Right lobe of liver (tissue), 6 donors: ENCODE results near the gene CAPN5. TPM values are rescaled to one million over a fixed set of nuclear protein-coding genes. Genes with fewer than 3 reads are reported as not detected.

Experiments used
- ATAC-seq, 4 donors: fragments of 200-7000 bp; cut with Tn5 transposase; one replicate each; pipeline ENCODE4 v1.9.1; 2020; ENCODE audit warnings: mild to moderate bottlenecking in 4 of 4, moderate library complexity in 4 of 4
- DNase-seq, 3 donors: peaks; one replicate each; pipeline ENCODE4 v3.0.0-alpha.2; 2020
- H3K27ac ChIP-seq, 3 donors: fragments of 200-600 bp; one replicate each; pipeline ENCODE4 v1.8.0; 2022
- H3K27me3 ChIP-seq, 2 donors: fragments of 200-600 bp; one replicate each; pipeline ENCODE4 v1.8.0; 2022
- H3K36me3 ChIP-seq, 4 donors: fragments of 200-600 bp; sonication (generic) in 1 of 4; one replicate each; pipeline versions ENCODE4 v1.5.1 to v1.8.0; 2017 to 2022; ENCODE audit warnings: control low read depth in 1 of 4
- H3K4me1 ChIP-seq, 4 donors: fragments of 200-600 bp; sonication (generic) in 1 of 4; one replicate each; pipeline versions ENCODE4 v1.5.1 to v1.8.0; 2017 to 2022; ENCODE audit warnings: control low read depth in 1 of 4
- H3K4me3 ChIP-seq, 3 donors: fragments of 200-600 bp; one replicate each; pipeline ENCODE4 v1.8.0; 2022
- H3K9me3 ChIP-seq, 4 donors: fragments of 200-600 bp; sonication (generic) in 1 of 4; one replicate each; pipeline versions ENCODE4 v1.5.1 to v1.8.0; 2017 to 2022; ENCODE audit warnings: control low read depth in 1 of 4
- POLR2A ChIP-seq: fragments of 450-650 bp; IDR thresholded peaks from one replicate; pipeline ENCODE4 v1.6.1; 2017; ENCODE audit warnings: antibody characterized with exemption, mild to moderate bottlenecking
- WGBS: methylation state at CpG from one replicate; pipeline ENCODE4 v1.1.6; 2018; ENCODE audit warnings: low coverage, low lambda C conversion rate; ENCODE audit not compliant: insufficient coverage; ENCODE audit errors: missing lambda C conversion rate; 5-methylcytosine and 5-hydroxymethylcytosine counted together
- intact Hi-C, 2 donors: fragments of 100-400 bp; cut with DNase I; formaldehyde crosslinking; loops; one replicate each; pipeline versions ENCODE4 v1.11.2 to v1.14.1; 2022
- total RNA-seq, 6 experiments: library from RNA; depleted of rRNA in 2 of 6; stranded (reverse); fragments of >200 nt in 2 of 6; fragmentation: NEBNext Ultra II Directional in 3 of 6; extraction: Animal tissue kit (Norgen Biotek cat#: 25700) in 3 of 6; gene quantifications; one replicate each; pipeline versions ENCODE4 v1.1.0 to v1.2.4, GENCODE V29; 2016 to 2023
- TF ChIP-seq, protein P1 (sequence below), 4 donors: fragments of 200-600 bp in 3 of 4; fragments of 450-650 bp in 1 of 4; IDR thresholded peaks; one replicate each; pipeline versions ENCODE4 v1.5.1 to v1.8.0; 2016 to 2022; ENCODE audit warnings: antibody characterized with exemption in 4 of 4, mild to moderate bottlenecking in 2 of 4
- donor health status: DM: no; HTN: yes; CAD: no.
- donor health status: DM: no; HTN: no; CAD: no.
- donor health status: DM: no; HTN: no; CAD: no.
- donor health status: DM: no; HTN: yes; CAD: no.
- donor health status: DM: no; HTN: yes; CAD: no.

Gene CAPN5
- total RNA-seq, 6 experiments from 2014 or later: 23.1 to 66.7 (median 43.3) TPM

DNA sequence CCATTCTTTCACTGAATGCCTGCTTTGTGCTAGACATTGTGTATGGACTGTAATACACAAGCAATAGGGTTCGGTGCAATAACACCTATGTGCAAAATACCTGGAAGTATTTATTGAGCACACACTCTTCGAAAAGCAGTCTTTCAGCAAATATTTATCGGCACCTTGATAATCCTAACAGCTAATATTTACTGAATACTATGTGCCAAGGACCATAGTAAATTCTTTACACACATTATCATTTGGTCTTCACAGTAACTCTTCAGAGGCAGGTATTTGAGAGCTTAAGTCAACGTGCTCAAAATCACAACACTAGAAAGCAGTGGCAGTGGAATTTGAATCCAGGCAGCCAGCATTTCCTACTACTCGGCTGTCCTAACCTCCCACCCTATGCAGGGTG, 30.4 kb upstream of the CAPN5 start:
- no peak for TF ChIP-seq POLR2A
- TF ChIP-seq, protein P1, sequence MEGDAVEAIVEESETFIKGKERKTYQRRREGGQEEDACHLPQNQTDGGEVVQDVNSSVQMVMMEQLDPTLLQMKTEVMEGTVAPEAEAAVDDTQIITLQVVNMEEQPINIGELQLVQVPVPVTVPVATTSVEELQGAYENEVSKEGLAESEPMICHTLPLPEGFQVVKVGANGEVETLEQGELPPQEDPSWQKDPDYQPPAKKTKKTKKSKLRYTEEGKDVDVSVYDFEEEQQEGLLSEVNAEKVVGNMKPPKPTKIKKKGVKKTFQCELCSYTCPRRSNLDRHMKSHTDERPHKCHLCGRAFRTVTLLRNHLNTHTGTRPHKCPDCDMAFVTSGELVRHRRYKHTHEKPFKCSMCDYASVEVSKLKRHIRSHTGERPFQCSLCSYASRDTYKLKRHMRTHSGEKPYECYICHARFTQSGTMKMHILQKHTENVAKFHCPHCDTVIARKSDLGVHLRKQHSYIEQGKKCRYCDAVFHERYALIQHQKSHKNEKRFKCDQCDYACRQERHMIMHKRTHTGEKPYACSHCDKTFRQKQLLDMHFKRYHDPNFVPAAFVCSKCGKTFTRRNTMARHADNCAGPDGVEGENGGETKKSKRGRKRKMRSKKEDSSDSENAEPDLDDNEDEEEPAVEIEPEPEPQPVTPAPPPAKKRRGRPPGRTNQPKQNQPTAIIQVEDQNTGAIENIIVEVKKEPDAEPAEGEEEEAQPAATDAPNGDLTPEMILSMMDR (IDR thresholded peaks at IDR 0.05): no peak
- H3K27me3 ChIP-seq: peaks cover 0 to 6% of the 10 kb centered on the region in 2 donors
- H3K4me1 ChIP-seq: no peaks in the 10 kb centered on the region
- H3K4me3 ChIP-seq: no peak overlapping the region
- WGBS: 28% methylated on average over 5 of the region's 5 CpGs
- no peaks in the 10 kb centered on the region for H3K36me3 ChIP-seq
- H3K9me3 ChIP-seq: no peaks in the 10 kb centered on the region
- ATAC-seq (peak in 3 of 4 donors; percentile 15 to 39 (median 34)), DNase-seq (no peak)
- no peak overlapping the region for H3K27ac ChIP-seq
- intact Hi-C loops: loop anchor here (10.0 kb wide), 2 partner anchors 232 to 302 kb away; no protein-coding TSS in a partner anchor

GRCh38 chr11:77037057-77037456, 29.7 kb upstream of the CAPN5 start:
- H3K9me3 ChIP-seq: no peaks in the 10 kb centered on the region
- H3K27me3 ChIP-seq: peaks cover 0 to 6% of the 10 kb centered on the region in 2 donors
- no peak overlapping the region for H3K4me3 ChIP-seq
- H3K36me3 ChIP-seq: no peaks in the 10 kb centered on the region
- ATAC-seq: no peak
- 73% methylated on average over 10 of the region's 10 CpGs for WGBS
- intact Hi-C loops: loop anchor here (10.0 kb wide), 2 partner anchors 232 to 302 kb away; no protein-coding TSS in a partner anchor
- DNase-seq: no peak
- H3K27ac ChIP-seq: no peak overlapping the region
- no peak for TF ChIP-seq POLR2A
- TF ChIP-seq, protein P1 (IDR thresholded peaks at IDR 0.05): no peak
- no peaks in the 10 kb centered on the region for H3K4me1 ChIP-seq

- TF ChIP-seq POLR2A: no peak
- TF ChIP-seq, protein P1 (IDR thresholded peaks at IDR 0.05): no peak
- Histone ChIP-seq H3K36me3 (no peaks in the 10 kb centered on the region), H3K27ac (no peak overlapping the region), H3K27me3 (peaks cover 0 to 6% of the 10 kb centered on the region in 2 donors), H3K9me3 (no peaks in the 10 kb centered on the region), H3K4me3 (no peak overlapping the region), H3K4me1 (no peaks in the 10 kb centered on the region)
- WGBS: 66% methylated on average over 9 of the region's 10 CpGs
- intact Hi-C loops: loop anchor here (10.0 kb wide), 2 partner anchors 233 to 303 kb away; no protein-coding TSS in a partner anchor
- no peak for ATAC-seq
- DNase-seq: no peak
Measured at GRCh38 chr11:77038029-77038824, 28.5 kb upstream of the CAPN5 start.

DNA sequence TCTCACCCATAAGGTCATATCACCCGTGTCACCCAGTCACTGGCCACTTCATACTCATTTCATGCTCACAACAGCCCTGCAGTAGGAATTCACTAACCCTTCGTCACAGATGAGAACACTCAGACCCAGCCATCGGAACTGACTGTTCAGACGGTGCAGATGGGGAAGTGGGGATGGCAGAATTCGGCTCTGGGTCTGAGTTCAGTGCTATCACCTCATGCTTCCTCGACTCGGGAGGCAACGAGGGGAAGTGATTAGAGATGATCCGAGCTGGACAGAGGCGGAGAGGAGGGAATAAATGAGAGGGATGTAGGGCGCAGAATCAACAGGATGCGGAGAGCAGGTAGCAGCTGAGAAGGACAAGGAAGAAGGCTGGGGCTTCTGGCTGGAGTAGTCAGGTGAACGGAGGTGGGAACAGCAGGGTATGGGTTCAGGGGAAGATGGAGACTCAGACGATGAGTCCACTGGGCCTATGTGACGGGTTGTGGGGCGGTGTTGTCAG, 27.9 kb upstream of the CAPN5 start:
- Histone ChIP-seq H3K9me3 (no peaks in the 10 kb centered on the region), H3K4me1 (no peaks in the 10 kb centered on the region), H3K27ac (no peak overlapping the region), H3K27me3 (peaks cover 0 to 6% of the 10 kb centered on the region in 2 donors), H3K4me3 (no peak overlapping the region), H3K36me3 (no peaks in the 10 kb centered on the region)
- TF ChIP-seq, protein P1 (IDR thresholded peaks at IDR 0.05): no peak
- no peak for TF ChIP-seq POLR2A
- intact Hi-C loops: loop anchor here (10.0 kb wide), 2 partner anchors 234 to 304 kb away; no protein-coding TSS in a partner anchor
- ATAC-seq (no peak), DNase-seq (no peak)
- 56% methylated on average over 16 of the region's 16 CpGs for WGBS
